ENCODE data around the gene CPE. TPM values are rescaled to one million over a fixed set of nuclear protein-coding genes. Genes with fewer than 3 reads are reported as not detected.

Gene CPE
- total and polyA plus RNA-seq, 12 donors, result 24.8 to 272 (median 117) TPM

GRCh38 chr4:165398570-165398969 is 19.8 kb downstream of the CPE start:
- TF ChIP-seq, protein P1, sequence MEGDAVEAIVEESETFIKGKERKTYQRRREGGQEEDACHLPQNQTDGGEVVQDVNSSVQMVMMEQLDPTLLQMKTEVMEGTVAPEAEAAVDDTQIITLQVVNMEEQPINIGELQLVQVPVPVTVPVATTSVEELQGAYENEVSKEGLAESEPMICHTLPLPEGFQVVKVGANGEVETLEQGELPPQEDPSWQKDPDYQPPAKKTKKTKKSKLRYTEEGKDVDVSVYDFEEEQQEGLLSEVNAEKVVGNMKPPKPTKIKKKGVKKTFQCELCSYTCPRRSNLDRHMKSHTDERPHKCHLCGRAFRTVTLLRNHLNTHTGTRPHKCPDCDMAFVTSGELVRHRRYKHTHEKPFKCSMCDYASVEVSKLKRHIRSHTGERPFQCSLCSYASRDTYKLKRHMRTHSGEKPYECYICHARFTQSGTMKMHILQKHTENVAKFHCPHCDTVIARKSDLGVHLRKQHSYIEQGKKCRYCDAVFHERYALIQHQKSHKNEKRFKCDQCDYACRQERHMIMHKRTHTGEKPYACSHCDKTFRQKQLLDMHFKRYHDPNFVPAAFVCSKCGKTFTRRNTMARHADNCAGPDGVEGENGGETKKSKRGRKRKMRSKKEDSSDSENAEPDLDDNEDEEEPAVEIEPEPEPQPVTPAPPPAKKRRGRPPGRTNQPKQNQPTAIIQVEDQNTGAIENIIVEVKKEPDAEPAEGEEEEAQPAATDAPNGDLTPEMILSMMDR (IDR thresholded peaks at IDR 0.05), result no peak
- TF ChIP-seq POLR2A (IDR thresholded peaks at IDR 0.05), result no peak
- peak in 3 of 7 donors; percentile 7 to 75 (median 16) for DNase-seq
- no peak overlapping the region for H3K4me3 ChIP-seq
- 8 to 27% (median 14%) methylated on average over 1 of the region's 1 CpG for WGBS, 4 donors
- no peak overlapping the region for H3K27ac ChIP-seq
- H3K36me3 ChIP-seq (replicated peaks in 1 of 2), result no peaks in the 10 kb centered on the region
- H3K9me3 ChIP-seq (replicated peaks in 1 of 3), result no peaks in the 10 kb centered on the region
- H3K4me1 ChIP-seq (replicated peaks in 1 of 2), result no peaks in the 10 kb centered on the region
- H3K27me3 ChIP-seq, result no peaks in the 10 kb centered on the region
- intact Hi-C loops (cut with DNase I), result no loop called here

DNA sequence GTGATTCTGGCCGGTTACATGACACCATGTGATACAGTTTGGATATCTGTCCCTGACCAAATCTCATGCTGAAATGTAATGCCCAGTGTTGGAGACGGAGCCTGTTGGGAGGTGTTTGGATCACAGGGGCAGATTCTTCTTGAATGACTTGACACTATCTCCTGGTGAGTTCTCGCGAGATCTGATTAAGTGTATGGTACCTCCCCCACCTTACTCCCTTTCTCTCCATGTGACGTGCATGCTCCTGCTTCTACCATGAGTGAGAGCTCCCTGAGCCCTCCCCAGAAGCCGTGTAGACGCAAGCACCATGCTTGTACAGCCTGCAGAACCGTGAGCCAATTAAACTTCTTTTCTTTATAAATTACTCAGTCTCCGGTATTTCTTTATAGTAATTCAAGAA is 23.6 kb downstream of the CPE start:
- H3K4me3 ChIP-seq, result no peak overlapping the region
- intact Hi-C loops (cut with DNase I), result no loop called here
- no peak for TF ChIP-seq POLR2A (IDR thresholded peaks at IDR 0.05)
- TF ChIP-seq, protein P1 (IDR thresholded peaks at IDR 0.05), result no peak
- no peak overlapping the region for H3K27ac ChIP-seq
- H3K36me3 ChIP-seq (replicated peaks in 1 of 2), result no peaks in the 10 kb centered on the region
- H3K9me3 ChIP-seq (replicated peaks in 1 of 3), result no peaks in the 10 kb centered on the region
- no peaks in the 10 kb centered on the region for H3K27me3 ChIP-seq
- no peaks in the 10 kb centered on the region for H3K4me1 ChIP-seq (replicated peaks in 1 of 2)
- 89 to 91% (median 89%) methylated on average over 9 of the region's 9 CpGs for WGBS, 4 donors
- DNase-seq, result no peak

DNA sequence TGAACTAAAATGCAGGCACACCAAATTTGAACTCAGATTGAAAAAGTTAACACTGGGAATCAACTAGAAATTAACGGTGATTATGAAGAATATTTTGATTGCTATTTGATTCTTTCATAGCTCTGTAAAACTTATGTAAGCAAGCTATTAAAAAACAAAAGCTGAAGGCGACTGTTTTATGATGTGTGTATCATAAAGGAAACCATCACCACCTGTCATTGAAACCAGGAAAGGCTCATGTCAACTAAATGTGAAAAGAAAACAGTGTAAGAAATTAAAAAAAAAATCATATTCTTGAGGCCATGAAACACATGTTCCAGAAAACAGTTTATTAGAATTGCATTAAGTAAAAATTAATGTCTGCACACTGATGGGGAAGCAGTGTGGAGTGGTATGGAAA is 24.2 kb downstream of the CPE start:
- H3K9me3 ChIP-seq (replicated peaks in 1 of 3), result no peaks in the 10 kb centered on the region

GRCh38 chr4:165403637-165404036 is 24.8 kb downstream of the CPE start:
- WGBS, 4 donors, result 77 to 94% (median 90%) methylated on average over 4 of the region's 4 CpGs

More for the DNA sequence above, 24.2 kb downstream of the CPE start:
- no peak overlapping the region for H3K4me3 ChIP-seq
- no peak for TF ChIP-seq POLR2A (IDR thresholded peaks at IDR 0.05)
- TF ChIP-seq, protein P1 (IDR thresholded peaks at IDR 0.05), result no peak
- H3K27ac ChIP-seq, result no peak overlapping the region
- intact Hi-C loops (cut with DNase I), result no loop called here
- no peak for DNase-seq
- no peaks in the 10 kb centered on the region for H3K36me3 ChIP-seq (replicated peaks in 1 of 2)
- H3K4me1 ChIP-seq (replicated peaks in 1 of 2), result no peaks in the 10 kb centered on the region
- 83 to 87% (median 85%) methylated on average over 2 of the region's 2 CpGs for WGBS, 4 donors
- no peaks in the 10 kb centered on the region for H3K27me3 ChIP-seq

More at GRCh38 chr4:165403637-165404036, 24.8 kb downstream of the CPE start:
- Histone ChIP-seq H3K9me3 (replicated peaks in 1 of 3) (no peaks in the 10 kb centered on the region), H3K4me3 (no peak overlapping the region), H3K27me3 (no peaks in the 10 kb centered on the region), H3K36me3 (replicated peaks in 1 of 2) (no peaks in the 10 kb centered on the region), H3K4me1 (replicated peaks in 1 of 2) (no peaks in the 10 kb centered on the region), H3K27ac (no peak overlapping the region)
- TF ChIP-seq, protein P1 (IDR thresholded peaks at IDR 0.05), result no peak
- no peak for TF ChIP-seq POLR2A (IDR thresholded peaks at IDR 0.05)
- intact Hi-C loops (cut with DNase I), result no loop called here
- peak in 1 of 7 donors; percentile 58 for DNase-seq

All from adrenal gland (tissue), 12 donors.